Stimulated activated CD4-positive, alpha-beta T cell treated with anti-CD3 and anti-CD28 coated beads, Interleukin-1b, Interleukin-23, amount 100 ng/mL, for 24 hours (primary cell): ENCODE results near the gene ZFAND2B.

Experiments
- DNase-seq, 4 experiments: peaks; one replicate each; pipeline ENCODE4 v3.0.0-alpha.2; 2020; ENCODE audit warnings: low read depth in 4 of 4, low spot score in 1 of 4

ZFAND2B gene

GRCh38 chr2:219204425-219205164 lies 2.0 kb upstream of the ZFAND2B start:
- DNase-seq: no peak

DNA sequence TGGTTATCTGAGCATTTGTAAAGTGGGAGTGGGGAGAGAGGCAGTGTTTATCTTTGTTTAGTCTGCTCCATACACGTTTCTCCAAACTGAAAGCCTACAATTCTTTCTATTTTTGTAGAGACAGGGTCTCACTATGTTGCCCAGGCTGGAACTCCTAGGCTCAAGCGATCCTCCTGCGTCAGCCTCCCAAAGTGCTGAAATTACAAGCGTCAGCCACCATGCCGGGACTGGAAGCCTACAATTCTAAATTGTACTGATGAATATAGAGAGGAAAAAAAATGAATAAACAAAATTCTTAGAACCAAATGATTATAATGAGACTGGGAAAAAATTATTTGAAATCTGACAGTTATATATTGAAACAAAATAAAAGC lies 1.4 kb upstream of the ZFAND2B start:
- no peak for DNase-seq

DNA sequence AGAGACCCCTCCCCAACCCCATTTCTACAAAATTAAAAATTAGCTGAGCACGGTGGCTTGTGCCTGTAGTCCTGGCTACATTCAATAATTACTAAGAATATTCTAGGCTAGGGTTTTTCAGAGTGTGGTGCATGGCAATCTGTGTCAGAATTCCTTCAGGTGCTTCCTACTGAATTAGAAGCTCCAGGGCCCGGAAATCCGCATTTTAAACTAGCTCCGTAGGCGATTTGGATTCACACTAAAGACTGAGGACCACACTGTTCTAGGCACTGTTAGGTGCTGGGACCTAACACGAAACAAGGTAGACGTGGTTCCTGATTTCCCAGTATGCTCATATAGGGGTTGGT lies 628 bp upstream of the ZFAND2B start:
- no peak for DNase-seq

- DNase-seq: no peak
Observed at GRCh38 chr2:219207134-219207883, 727 bp downstream of the ZFAND2B start.

- DNase-seq: no peak
Observed at GRCh38 chr2:219207884-219208740, 1.5 kb downstream of the ZFAND2B start.

DNA sequence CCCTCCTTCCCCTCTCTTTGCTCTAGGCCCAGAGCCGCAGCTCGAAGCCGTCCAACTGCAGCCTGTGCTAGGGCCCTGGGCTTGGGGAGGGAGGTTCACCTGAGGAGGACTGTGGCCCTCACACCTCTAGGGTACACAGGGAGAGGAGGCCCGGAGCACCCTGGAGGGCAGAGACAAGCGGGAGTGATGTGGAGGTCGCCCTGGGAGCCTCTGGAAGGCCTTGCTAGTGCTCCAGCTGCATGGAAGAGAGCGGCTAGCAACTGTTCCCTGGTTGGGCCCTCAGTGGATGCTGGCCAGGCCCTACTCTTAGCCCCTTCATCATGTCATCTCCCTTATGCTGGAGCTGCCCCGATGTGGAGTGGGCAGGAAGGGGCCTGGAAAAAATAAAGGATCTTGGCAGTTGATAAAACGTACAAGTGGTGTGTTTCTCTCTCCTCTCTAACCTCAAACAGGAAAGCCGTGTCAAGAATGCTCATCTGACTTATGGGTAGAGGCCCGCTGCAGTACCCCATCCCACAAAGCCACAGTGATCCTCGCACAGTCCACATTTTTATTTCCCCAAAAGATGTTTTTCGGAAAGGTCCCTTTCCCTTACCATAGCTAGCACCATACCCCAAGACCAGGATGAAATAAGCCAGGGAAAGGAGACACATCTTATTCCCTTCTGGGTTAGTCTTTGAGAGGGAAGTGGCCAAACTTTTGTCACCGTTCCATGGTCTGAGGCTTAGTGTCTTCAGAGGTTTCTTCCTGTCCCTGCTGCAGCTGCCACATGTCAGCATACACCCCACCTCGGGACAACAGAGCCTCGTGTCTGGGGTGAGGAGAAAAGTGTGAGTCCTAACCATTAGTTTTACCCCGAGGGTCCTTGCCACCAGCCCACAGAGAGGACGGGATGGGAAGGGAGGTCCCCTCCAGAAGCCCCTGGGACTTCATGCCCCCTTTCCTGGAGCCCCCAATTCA lies 2.9 kb downstream of the ZFAND2B start:
- no peak for DNase-seq

DNA sequence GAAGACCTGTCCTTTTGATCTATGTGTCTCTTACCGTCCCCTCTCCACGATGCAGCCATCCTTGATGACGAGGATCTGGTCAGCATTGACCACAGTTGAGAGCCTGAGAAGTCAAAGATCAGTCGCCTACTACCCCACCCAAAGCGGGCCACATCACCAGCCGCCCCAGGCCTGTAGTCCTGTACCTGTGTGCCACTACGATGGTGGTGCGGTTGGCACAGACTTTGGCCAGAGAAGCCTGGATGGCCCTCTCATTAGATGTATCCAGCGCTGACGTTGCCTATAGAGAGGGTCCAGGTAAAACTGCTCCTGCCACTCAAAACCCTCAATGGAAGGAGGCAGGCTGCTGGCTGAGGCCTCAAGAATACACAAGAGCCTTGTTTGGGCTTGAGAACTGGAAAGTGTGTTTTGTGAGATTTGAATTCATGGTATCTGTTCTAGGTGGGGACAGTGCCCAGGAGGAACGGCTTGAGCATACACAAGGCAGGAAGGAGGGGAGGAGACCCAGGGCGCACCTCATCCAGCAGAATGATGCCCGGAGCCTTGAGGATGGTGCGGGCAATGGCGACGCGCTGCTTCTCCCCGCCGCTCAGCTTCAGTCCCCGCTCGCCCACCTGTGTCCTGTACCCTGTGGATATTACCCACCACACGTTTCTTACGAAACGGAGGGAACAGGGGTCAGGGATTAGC lies 3.8 kb downstream of the ZFAND2B start:
- DNase-seq: no peak

DNA sequence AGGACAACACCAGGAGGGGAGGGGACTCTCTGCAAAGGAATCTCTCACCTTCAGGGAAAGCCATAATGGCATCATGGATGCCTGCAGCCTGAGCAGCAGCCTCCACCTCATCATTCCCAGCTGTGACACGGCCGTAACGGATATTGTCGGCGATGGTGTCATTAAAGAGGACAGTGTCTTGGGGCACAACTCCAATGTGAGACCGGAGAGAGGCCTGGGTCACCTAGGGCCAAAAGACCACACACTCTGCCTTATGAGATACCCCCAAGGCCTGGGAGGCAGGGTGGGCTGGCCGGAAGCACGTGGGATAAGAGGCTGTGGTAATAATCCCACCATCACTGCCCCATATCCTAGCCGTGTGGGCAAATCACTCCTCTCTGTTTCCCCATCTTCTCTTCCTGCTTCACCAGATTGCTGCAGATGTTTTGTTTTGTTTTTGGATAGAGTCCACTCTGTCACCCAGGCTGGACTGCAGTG lies 4.3 kb downstream of the ZFAND2B start:
- no peak for DNase-seq

GRCh38 chr2:219213026-219213415 lies 6.4 kb downstream of the ZFAND2B start:
- DNase-seq: no peak

GRCh38 chr2:219213486-219214071 lies 7.0 kb downstream of the ZFAND2B start:
- DNase-seq: no peak

DNA sequence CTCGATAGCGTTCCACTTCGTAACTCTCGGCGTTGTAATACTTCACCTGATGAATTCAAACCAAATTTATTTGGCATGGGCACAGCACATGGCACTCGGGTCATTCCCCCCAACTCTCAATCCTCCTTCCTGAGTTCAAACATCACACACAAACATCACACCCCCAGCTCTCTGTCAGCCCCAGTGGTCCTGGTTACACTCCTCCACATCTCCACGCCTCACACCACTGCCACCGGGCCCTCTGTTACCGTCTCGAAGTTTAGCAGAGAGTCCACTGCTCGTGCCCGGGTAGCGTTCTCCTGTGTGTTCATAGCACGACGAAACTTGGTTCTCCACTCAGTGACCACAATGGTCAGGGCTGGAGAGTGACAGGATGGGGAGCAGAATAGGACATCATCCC lies 7.6 kb downstream of the ZFAND2B start:
- no peak for DNase-seq

DNA sequence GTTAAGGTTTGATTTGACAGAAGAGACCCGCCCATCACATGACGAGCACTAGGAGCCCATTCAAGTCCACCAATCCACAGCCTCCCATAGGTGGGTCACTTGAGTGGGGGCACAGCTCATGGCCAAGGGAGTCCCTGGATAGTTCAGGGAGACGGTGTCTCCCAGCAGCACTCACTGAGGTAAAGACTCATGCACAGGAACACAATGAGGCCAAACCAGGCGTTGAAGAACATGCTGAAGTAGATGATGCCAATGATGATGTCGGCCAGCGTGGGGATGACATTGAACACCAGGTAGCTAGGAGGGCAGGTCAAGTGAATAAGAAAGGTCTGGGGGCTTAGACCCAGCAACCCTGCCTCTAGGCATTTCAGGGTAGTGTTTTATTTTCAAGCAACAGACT lies 8.2 kb downstream of the ZFAND2B start:
- no peak for DNase-seq

GRCh38 chr2:219215871-219216534 lies 9.4 kb downstream of the ZFAND2B start:
- no peak for DNase-seq

DNA sequence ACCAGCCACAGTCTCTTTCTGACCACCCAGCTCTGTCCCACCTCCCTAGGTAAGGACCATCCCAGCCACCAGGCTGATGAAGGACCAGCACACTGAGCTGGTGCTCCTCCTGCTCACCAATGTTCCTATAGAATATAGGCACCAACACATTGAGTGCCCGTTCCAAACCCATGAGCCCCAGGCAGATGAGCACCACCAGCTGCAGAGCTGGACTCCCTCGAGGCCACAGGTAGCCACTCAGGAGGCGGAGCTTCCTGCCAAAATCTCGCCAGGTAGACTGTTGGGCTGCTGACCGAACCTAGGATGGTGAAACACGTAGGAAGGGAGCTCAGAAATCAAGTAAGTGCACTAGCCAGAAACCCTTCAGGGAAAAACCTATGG lies 9.9 kb downstream of the ZFAND2B start:
- no peak for DNase-seq

DNA sequence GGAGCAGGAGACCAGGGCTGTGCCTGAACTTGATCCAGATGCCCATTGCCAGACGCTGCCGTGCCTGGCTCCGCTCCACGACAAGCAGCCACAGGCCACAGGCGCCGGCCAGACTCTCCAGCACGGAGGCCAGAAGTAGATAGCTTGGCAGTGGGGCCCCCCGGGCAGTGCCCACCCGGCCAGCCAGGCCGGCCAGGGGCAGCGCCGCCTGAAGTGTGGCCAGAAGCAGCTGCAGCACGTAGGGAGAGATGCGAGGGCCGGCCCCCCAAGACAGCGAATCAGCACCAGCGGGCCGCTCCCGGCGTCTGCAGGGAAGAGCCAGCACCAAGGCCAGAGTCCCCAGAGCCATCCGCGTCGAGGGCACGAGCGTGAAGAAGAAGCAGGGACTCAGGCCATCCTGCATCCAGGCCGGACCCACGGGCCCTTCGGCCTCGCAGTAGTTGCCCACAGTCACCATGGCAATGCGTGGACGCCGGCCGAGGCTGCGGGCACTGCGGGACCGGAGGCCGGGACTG lies 11.7 kb downstream of the ZFAND2B start:
- DNase-seq: no peak

- DNase-seq: peak; percentile 47 to 94 (median 78)
Observed at GRCh38 chr2:219218732-219219701, 12.4 kb downstream of the ZFAND2B start, which contains the start of gene ABCB6. TSS of gene ABCB6 (minus strand) at chr2:219218958. CDS start at chr2:219218673, 285 bp downstream.

DNA sequence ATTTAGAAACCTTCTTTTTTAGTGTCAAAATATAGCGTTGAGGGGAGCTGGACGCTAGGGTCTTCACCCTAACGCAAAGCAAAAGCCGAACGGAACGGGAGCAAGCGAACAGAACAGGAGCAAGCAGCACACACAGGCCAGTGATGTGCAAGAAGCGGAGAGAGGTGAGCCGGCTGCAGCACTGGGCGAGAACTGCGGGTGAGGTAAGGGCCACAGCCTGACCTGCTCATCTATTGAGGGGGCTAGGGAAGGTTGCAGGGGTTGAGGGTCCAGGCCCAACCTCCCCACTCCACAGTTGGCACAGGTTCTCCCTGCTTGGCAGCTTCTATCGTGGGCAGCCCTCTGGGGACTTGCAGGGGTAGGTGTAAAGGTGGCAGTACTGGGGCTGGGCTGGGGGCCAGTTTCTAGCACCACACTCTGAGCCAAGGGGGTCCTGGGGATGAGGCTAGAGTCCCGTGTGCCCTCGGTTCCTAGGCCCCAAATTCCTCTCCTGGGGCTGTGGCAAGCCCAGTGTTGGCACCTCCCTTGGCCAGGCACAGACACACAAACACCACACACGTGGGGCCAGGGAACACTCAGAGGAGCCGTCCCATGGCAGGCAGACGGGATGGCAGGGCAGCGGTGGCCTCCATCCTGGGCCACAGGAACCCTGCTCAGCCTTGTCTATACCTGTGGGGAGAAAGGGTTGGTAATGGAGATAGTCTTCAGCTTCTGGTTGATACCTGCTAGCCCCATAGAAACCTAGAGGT lies 13.4 kb downstream of the ZFAND2B start:
- no peak for DNase-seq
